ENCODE results near the gene CENPN.

CENPN gene

GRCh38 chr16:81035975-81036750 is 29.1 kb downstream of the CENPN start:
- no peak for DNase-seq

- DNase-seq: no peak
Measured at GRCh38 chr16:81036751-81037350, 29.8 kb downstream of the CENPN start.

- no peak for DNase-seq
Measured at GRCh38 chr16:81040131-81040530, 33.1 kb downstream of the CENPN start.

- no peak for DNase-seq
Measured at GRCh38 chr16:81040842-81041241, 33.8 kb downstream of the CENPN start.

- DNase-seq: no peak
Measured at GRCh38 chr16:81041696-81042095, 34.7 kb downstream of the CENPN start.

- no peak for DNase-seq
Measured at GRCh38 chr16:81042821-81043220, 35.8 kb downstream of the CENPN start.

- DNase-seq: no peak
Measured at GRCh38 chr16:81053761-81054160, 46.7 kb downstream of the CENPN start.

GRCh38 chr16:81060576-81061306 is 53.7 kb downstream of the CENPN start:
- no peak for DNase-seq

GRCh38 chr16:81061307-81061640 is 54.3 kb downstream of the CENPN start:
- no peak for DNase-seq

GRCh38 chr16:81061871-81062608 is 55.0 kb downstream of the CENPN start:
- no peak for DNase-seq

- DNase-seq: no peak
Measured at GRCh38 chr16:81066681-81067080, 59.7 kb downstream of the CENPN start.

GRCh38 chr16:81067166-81067565 is 60.2 kb downstream of the CENPN start:
- no peak for DNase-seq

GRCh38 chr16:81069063-81069462 is 62.0 kb downstream of the CENPN start:
- DNase-seq: no peak

GRCh38 chr16:81070979-81071378 is 64.0 kb downstream of the CENPN start:
- DNase-seq: no peak

- no peak for DNase-seq
Measured at GRCh38 chr16:81071805-81072204, 64.8 kb downstream of the CENPN start.

GRCh38 chr16:81073560-81074330 is 66.7 kb downstream of the CENPN start:
- DNase-seq: no peak

GRCh38 chr16:81076566-81077075 is 69.6 kb downstream of the CENPN start:
- DNase-seq: peak; percentile 92

- peak; percentile 92 for DNase-seq
Measured at GRCh38 chr16:81077076-81077940, 70.3 kb downstream of the CENPN start, which contains the start of gene C16orf46. TSS of gene C16orf46 (minus strand) at chr16:81077238. CDS start at chr16:81063955, 13,283 bp downstream.

- DNase-seq: no peak
Measured at GRCh38 chr16:81080233-81080632, 73.2 kb downstream of the CENPN start.

GRCh38 chr16:81081014-81081413 is 74.0 kb downstream of the CENPN start:
- no peak for DNase-seq
